AG09309 (cell line): Measurements from ENCODE around the gene TXNL4A.

ENCODE experiments used
- DNase-seq: peaks from one replicate; pipeline ENCODE4 v3.0.0-alpha.2; 2010; ENCODE audit warnings: low read depth
- H3K4me3 ChIP-seq: 2 replicates; pipeline ENCODE4 v1.5.1; 2011; ENCODE audit warnings: mild to moderate bottlenecking, low read depth, low read length, moderate library complexity; ENCODE audit not compliant: control insufficient read depth
- TF ChIP-seq, protein P1 (sequence below): IDR thresholded peaks from 2 replicates; pipeline ENCODE4 v1.5.1; 2011; ENCODE audit warnings: mild to moderate bottlenecking, low read depth, low read length, inconsistent platforms; ENCODE audit not compliant: insufficient read depth, control insufficient read depth; ENCODE audit errors: missing control alignments

The TXNL4A gene

DNA sequence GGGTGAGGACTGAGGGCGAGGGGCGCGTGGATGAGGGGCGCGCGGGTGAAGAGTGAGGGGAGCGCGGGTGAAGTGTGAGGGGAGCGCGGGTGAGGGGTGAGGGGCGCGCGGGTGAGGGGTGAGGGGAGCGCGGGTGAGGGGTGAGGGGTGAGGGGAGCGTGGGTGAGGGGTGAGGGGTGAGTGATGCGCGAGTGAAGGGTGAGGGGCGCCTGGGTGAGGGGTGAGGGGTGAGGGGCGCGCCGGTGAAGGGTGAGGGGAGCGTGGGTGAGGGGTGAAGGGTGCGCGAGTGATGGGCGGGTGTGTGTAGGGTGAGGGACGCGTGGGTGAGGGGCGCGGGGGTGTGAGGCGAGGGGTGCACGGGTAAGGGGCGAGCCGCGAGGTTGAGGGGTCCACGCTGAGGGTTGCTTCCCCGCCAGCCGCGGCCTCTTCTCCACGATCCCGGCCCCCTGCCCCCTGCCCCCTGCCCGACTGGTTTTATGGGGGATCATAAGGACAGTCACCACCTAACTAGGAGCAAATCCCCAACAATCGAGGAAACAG lies 35.8 kb downstream of the TXNL4A start:
- no peak for DNase-seq
- TF ChIP-seq, protein P1, sequence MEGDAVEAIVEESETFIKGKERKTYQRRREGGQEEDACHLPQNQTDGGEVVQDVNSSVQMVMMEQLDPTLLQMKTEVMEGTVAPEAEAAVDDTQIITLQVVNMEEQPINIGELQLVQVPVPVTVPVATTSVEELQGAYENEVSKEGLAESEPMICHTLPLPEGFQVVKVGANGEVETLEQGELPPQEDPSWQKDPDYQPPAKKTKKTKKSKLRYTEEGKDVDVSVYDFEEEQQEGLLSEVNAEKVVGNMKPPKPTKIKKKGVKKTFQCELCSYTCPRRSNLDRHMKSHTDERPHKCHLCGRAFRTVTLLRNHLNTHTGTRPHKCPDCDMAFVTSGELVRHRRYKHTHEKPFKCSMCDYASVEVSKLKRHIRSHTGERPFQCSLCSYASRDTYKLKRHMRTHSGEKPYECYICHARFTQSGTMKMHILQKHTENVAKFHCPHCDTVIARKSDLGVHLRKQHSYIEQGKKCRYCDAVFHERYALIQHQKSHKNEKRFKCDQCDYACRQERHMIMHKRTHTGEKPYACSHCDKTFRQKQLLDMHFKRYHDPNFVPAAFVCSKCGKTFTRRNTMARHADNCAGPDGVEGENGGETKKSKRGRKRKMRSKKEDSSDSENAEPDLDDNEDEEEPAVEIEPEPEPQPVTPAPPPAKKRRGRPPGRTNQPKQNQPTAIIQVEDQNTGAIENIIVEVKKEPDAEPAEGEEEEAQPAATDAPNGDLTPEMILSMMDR: no peak
- peak overlapping the region; percentile 75 for H3K4me3 ChIP-seq

DNA sequence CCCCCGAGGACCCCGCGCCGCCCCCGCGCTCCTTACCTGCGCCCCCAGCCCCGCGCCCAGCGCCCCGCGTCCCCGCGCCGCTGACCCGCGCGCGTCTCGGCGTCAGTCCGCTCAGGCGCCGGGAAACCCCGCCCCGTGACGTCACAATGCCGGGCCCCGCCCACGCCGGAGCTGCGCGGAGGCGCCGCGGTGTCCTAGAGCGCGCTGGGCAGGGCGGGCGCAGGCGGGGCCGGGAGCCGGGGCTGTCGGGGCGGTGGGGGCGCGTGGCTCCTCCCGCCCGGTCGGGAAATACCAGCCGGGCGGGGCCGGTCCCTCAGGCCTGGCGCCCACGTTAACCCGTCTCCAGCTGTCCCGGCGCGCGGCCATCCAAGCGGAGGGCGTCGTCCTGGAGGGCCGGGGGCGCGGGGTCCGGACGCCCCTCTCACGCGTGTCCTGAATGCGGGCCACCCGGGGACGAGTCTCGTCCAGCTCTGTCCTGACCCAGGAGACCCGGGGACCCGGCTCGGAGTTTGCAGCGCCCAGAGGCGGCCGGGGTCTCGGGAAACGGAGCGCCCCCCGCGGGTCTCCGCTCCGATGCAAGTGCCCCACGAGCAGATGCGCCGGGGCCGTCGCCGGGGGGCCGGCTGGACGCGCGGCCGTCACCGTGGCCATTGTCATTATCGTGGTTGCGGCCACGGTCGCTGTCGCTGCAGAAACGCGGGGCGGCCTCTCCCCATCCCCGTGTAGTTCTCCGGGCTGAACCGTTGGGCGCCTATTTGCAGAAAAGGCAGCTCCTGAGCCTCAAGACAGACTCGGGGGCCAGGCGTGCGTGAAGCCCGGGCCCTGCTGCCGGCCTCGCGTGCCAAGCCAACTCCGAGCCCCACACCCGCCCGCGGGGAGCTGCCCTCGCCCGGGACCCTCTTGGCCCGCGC lies 36.6 kb downstream of the TXNL4A start, which contains the start of gene SLC66A2:
Gene SLC66A2 (minus strand): TSS at position 109 of the 911 bp plus-strand sequence. CDS start 727 bp downstream, outside the sequence.
- DNase-seq: no peak
- TF ChIP-seq, protein P1: no peak
- H3K4me3 ChIP-seq: peak within 1 kb of the TSS; percentile 75

DNA sequence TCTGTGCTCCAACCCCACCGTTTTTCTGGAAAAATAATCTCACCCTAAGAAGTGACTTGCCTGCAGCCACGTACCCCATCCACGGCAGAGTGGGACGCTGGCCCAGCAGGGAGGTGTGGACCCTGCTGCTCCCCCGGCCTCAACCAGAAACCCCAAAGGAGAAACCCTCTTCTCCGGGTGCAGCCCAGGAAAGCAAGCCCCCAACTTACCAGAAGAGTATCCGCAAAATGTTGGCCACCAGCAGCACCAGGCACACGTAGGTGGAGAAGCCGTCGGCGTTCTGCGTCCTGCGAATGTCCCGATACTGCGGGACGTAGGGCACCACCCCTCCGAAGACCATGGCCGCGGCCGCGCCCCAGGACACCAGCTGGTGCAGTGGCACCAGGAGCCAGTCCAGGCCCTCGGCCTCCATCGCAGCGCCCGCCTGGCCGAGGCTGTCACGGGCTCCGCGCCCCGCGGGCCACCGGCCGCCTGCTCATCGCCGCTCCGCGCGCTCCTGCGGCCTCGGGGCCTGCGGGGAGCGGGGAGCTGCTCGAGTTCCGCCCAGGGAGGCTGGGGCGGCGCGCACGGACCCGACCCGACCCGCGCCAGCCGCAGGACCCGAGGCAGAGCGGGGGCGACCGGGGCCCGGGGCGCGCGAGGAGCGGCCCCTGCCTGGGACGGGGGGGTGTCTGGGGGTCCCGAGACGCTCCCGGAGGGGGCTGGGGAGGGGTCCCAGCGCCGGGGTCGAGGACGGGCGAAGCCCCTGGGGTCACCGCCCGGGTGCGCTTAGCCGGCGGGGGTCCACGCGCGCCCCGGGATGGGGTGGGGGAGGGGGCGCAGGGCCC lies 37.6 kb downstream of the TXNL4A start:
- TF ChIP-seq, protein P1: no peak
- no peak for DNase-seq
- H3K4me3 ChIP-seq: peak overlapping the region; percentile 67

DNA sequence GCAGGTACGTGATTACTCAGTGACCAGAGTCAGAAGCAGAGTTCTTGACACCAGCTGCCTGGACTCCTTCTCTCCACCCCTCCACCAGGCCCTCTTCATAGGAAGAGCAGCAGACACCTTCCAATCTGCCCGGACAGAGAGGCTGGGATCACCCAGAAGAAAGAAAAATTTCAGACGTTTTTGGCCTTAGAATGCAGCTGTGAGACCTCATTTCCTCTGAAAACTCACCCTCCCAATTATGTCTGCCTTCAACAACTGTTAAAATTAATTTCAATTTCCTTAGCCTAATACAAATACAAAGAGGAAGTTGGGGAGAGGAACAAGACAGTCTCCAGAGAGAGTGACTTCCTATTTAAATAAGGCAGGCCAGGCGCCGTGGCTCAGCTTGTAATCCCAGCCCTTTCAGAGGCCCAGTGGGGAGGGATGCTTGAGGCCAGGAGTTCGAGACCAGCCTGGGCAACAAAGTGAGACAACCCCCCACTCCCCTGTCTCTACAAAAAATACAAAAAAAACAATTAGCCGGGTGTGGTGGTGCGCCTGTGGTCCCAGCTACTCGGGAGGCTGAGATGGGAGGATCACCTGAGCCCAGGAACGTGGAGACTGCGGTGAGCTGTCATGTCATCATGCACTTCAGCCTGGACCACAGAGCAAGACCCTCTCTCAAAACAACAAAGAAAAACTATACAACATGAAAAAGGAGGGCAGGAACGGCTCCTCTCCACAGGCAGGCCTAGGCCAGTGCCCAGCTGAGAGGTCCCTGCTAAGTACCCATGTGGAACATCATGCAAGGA lies 38.5 kb downstream of the TXNL4A start:
- H3K4me3 ChIP-seq: peak overlapping the region; percentile 67
- TF ChIP-seq, protein P1: no peak
- DNase-seq: no peak

DNA sequence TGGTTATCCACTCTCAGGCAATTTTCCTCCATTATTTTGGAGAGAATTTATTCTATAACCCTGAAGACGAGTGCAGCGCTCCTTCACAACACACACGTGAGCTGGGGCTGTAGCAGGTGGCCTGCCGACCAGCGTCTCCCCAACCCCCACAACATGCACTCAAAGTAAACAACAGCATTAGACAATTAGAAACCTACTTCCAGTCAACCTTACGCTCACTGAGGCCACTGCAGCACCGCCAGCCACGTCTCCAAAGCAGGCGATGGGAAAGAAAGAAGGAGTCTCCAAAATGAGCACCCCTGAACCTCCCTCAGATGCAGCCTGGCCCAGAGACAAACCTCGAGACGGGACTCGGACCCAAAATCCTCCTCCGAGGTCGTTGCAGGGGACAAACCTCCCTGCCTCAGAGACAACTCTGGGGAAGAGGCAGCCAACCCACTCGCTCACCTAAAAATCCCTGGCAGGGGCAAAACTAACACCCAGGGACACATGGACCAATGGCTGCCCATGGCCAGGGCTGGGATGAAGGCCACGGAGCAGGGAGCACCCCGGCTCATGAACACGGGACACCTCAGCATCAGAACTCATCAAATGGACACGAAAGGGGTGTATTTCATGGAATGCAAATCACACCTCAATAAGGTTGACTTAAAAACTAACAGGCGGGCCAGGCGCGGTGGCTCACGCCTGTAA lies 39.5 kb downstream of the TXNL4A start:
- TF ChIP-seq, protein P1: no peak
- DNase-seq: no peak
- no peak overlapping the region for H3K4me3 ChIP-seq
